Choroid plexus epithelial cell (primary cell): ENCODE measurements around the gene GAB4.
"Not testable (repeated sequence)": the region's sequence is repeated elsewhere in the genome, so short reads cannot be mapped to it uniquely, and the experiment has no call there.

ENCODE experiments used
- DNase-seq: peaks from one replicate; pipeline ENCODE4 v3.0.0-alpha.2; 2010; ENCODE audit warnings: low read depth
- H3K4me3 ChIP-seq: 2 replicates; pipeline ENCODE4 v1.5.1; 2011; ENCODE audit warnings: low read depth, mild to moderate bottlenecking, control low read depth, low read length, moderate library complexity
- TF ChIP-seq, protein P1 (sequence below): conservative IDR thresholded peaks from 2 replicates; pipeline ENCODE4 v1.5.1; 2011; ENCODE audit warnings: low read depth, mild to moderate bottlenecking, control low read depth, inconsistent platforms, low read length, moderate library complexity

Gene GAB4

DNA sequence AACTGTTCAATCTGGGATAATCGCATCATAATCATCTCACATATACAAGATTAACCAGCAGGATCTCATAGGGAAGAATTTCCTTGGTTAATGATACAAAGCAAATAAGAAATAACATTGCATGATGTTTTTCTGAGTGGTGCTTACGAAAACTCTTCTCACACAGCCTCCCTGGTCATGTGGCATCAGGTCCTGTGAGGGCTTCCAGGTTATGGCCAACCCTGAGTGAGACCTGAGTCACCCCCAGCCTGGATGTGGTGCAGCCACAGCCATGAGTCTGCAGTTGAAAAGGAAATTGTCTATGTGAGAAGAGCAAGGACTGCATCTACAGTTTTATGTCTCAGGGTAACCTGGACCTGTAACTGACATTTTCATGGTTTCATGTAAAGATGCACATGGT is 92.3 kb downstream of the GAB4 start:
- no peak overlapping the region for H3K4me3 ChIP-seq
- TF ChIP-seq, protein P1, sequence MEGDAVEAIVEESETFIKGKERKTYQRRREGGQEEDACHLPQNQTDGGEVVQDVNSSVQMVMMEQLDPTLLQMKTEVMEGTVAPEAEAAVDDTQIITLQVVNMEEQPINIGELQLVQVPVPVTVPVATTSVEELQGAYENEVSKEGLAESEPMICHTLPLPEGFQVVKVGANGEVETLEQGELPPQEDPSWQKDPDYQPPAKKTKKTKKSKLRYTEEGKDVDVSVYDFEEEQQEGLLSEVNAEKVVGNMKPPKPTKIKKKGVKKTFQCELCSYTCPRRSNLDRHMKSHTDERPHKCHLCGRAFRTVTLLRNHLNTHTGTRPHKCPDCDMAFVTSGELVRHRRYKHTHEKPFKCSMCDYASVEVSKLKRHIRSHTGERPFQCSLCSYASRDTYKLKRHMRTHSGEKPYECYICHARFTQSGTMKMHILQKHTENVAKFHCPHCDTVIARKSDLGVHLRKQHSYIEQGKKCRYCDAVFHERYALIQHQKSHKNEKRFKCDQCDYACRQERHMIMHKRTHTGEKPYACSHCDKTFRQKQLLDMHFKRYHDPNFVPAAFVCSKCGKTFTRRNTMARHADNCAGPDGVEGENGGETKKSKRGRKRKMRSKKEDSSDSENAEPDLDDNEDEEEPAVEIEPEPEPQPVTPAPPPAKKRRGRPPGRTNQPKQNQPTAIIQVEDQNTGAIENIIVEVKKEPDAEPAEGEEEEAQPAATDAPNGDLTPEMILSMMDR = no peak
- DNase-seq = no peak

DNA sequence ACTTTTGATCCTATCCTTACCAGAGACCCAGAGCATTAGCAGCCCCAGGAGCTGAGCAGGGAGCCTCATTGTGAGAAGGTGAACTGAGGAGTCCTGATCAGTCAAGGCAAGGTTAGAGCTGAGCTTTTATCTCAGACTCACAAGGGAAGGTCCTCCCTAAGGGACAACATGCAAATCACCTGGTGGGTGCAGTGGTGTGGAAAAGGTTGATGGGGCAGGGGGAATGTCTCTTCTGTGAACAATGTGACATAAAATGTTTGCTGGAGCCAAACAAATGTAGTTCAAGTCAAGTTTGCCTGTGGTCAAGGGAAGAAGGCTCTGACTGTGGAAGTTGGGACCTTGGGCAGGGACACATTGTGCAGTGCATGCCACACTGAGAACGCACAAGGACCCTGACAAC is 93.1 kb downstream of the GAB4 start:
- not testable (repeated sequence) for H3K4me3 ChIP-seq, DNase-seq

DNA sequence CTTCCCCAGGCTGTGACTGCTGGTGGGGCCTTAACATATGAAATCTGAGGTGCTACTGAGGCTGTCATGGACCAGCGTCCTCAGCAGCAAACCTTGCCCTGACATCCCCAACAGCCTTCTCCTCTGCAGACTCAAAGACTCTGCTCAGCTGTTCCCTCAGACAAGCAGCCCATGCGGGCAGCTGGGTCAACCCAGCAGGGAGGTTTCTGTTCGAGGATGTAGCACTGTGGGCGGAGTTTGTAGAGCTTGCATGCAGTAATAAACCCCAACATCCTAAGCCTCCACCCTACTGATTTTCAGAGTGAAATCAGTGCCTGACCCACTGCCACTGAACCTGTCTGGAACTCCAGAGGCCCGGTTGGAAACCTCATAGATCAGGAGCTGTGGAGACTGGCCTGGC is 94.0 kb downstream of the GAB4 start:
- TF ChIP-seq, protein P1 = no peak
- H3K4me3 ChIP-seq = no peak overlapping the region
- no peak for DNase-seq

DNA sequence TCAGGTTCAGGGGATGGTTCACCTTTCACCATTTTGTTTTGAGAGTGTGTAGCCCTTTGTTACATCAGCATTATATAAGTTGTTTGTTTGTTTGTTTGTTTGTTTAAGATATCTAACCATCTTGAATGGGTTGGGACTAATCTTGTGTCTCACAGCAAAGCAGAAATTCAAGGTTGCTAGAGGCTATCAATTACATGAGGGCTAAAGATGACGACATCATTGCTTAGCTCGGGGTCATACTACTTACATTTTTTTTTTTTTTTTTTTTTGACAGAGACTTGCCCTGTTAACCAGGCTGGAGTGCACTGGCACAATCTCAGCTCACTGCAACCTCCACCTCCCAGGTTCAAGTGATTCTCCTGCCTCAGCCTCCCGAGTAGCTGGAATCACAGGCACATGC is 95.7 kb downstream of the GAB4 start:
- DNase-seq = no peak
- TF ChIP-seq, protein P1 = no peak
- H3K4me3 ChIP-seq = no peak overlapping the region
